HEK293T (cell line): ENCODE results near the gene TMEM132D.

Experiments
- CTCF ChIA-PET: fragments of 350-600 bp; formaldehyde crosslinking; extraction: SDS; loops from one replicate; lab custom pipeline; 2021; ENCODE audit warnings: antibody characterized with exemption, inconsistent platforms; lab: Yijun Ruan, JAX
- POLR2A ChIA-PET: fragments of 350-600 bp; formaldehyde crosslinking; extraction: SDS; loops from one replicate; lab custom pipeline; 2020; ENCODE audit warnings: antibody characterized with exemption, inconsistent platforms; lab: Yijun Ruan, JAX
- DNase-seq: peaks from one replicate; pipeline ENCODE4 v3.0.0; 2012; ENCODE audit warnings: mixed read lengths; ENCODE audit errors: extremely low spot score
- ARNT ChIP-seq: fragments of 450-650 bp; IDR thresholded peaks from 2 replicates; pipeline ENCODE4 v1.6.1; 2017; ENCODE audit warnings: mild to moderate bottlenecking
- BHLHE40 ChIP-seq: fragments of 450-650 bp; IDR thresholded peaks from 2 replicates; pipeline ENCODE4 v1.6.1; 2016; ENCODE audit warnings: mild to moderate bottlenecking, moderate library complexity, borderline replicate concordance
- CTBP1 ChIP-seq: fragments of 450-650 bp; IDR thresholded peaks from 2 replicates; pipeline ENCODE4 v1.6.1; 2016; ENCODE audit warnings: borderline replicate concordance
- ELF4 ChIP-seq: fragments of 450-650 bp; IDR thresholded peaks from 2 replicates; pipeline ENCODE4 v1.6.1; 2017; ENCODE audit warnings: antibody characterized with exemption
- FOXA1 ChIP-seq: fragments of 450-650 bp; IDR thresholded peaks from 2 replicates; pipeline ENCODE4 v1.6.1; 2016; ENCODE audit warnings: mild to moderate bottlenecking
- FOXK2 ChIP-seq: fragments of 450-650 bp; IDR thresholded peaks from 2 replicates; pipeline ENCODE4 v1.6.1; 2016; ENCODE audit warnings: mild to moderate bottlenecking
- FOXM1 ChIP-seq: fragments of 450-650 bp; IDR thresholded peaks from 2 replicates; pipeline ENCODE4 v1.6.1; 2017; ENCODE audit warnings: mild to moderate bottlenecking, borderline replicate concordance
- HDGF ChIP-seq: fragments of 450-650 bp; IDR thresholded peaks from 2 replicates; pipeline ENCODE4 v1.6.1; 2017; ENCODE audit warnings: antibody characterized with exemption, borderline replicate concordance
- L3MBTL2 ChIP-seq: fragments of 450-650 bp; conservative IDR thresholded peaks from 2 replicates; pipeline ENCODE4 v1.6.1; 2016; ENCODE audit warnings: mild to moderate bottlenecking
- LEF1 ChIP-seq: fragments of 450-650 bp; IDR thresholded peaks from 2 replicates; pipeline ENCODE4 v1.6.1; 2017; ENCODE audit warnings: mild to moderate bottlenecking, borderline replicate concordance
- NFRKB ChIP-seq: fragments of 450-650 bp; IDR thresholded peaks from 2 replicates; pipeline ENCODE4 v1.6.1; 2016; ENCODE audit warnings: mild to moderate bottlenecking, moderate library complexity
- PKNOX1 ChIP-seq: fragments of 450-650 bp; IDR thresholded peaks from 2 replicates; pipeline ENCODE4 v1.6.1; 2016
- SP1 ChIP-seq: fragments of 450-650 bp; IDR thresholded peaks from 2 replicates; pipeline ENCODE4 v1.6.1; 2017
- SUZ12 ChIP-seq: fragments of 450-650 bp; IDR thresholded peaks from 2 replicates; pipeline ENCODE4 v1.6.1; 2016; ENCODE audit warnings: mild to moderate bottlenecking
- TARDBP ChIP-seq: fragments of 450-650 bp; IDR thresholded peaks from 2 replicates; pipeline ENCODE4 v1.6.1; 2016
- ZNF384 ChIP-seq: fragments of 450-650 bp; IDR thresholded peaks from 2 replicates; pipeline ENCODE4 v1.6.1; 2016

The TMEM132D gene

GRCh38 chr12:129622566-129622965 is 281.3 kb downstream of the TMEM132D start:
- TF ChIP-seq PKNOX1: peak; percentile 69
- TF ChIP-seq NFRKB: no peak
- DNase-seq: no peak
- CTCF ChIA-PET: no interaction called here
- POLR2A ChIA-PET: no interaction called here

GRCh38 chr12:129619271-129619670 is 284.6 kb downstream of the TMEM132D start:
- POLR2A ChIA-PET: no interaction called here
- DNase-seq: no peak
- TF ChIP-seq HDGF (no peak), ZNF384 (no peak), BHLHE40 (no peak), PKNOX1 (no peak), SP1 (no peak), CTBP1 (no peak), LEF1 (no peak), L3MBTL2 (no peak), ARNT (no peak), FOXM1 (no peak), NFRKB (no peak), SUZ12 (no peak), ELF4 (no peak), FOXA1 (no peak), TARDBP (no peak)
- CTCF ChIA-PET: no interaction called here

GRCh38 chr12:129617849-129618248 is 286.0 kb downstream of the TMEM132D start:
- DNase-seq: no peak
- CTCF ChIA-PET: no interaction called here
- POLR2A ChIA-PET: no interaction called here
- TF ChIP-seq L3MBTL2 (no peak), SP1 (no peak), LEF1 (no peak), FOXK2 (no peak), ARNT (no peak), SUZ12 (no peak), TARDBP (no peak), NFRKB (no peak), FOXA1 (no peak), ZNF384 (no peak), FOXM1 (no peak), PKNOX1 (no peak)

GRCh38 chr12:129615001-129615400 is 288.8 kb downstream of the TMEM132D start:
- ChIA-PET POLR2A (no interaction called here), CTCF (no interaction called here)
- DNase-seq: no peak
- TF ChIP-seq FOXA1: no peak
- TF ChIP-seq ZNF384: no peak
- TF ChIP-seq PKNOX1: no peak
- no peak for TF ChIP-seq BHLHE40
- no peak for TF ChIP-seq HDGF
- TF ChIP-seq CTBP1: no peak
- TF ChIP-seq FOXK2: no peak
- no peak for TF ChIP-seq TARDBP
- TF ChIP-seq LEF1: no peak
- no peak for TF ChIP-seq SUZ12
- no peak for TF ChIP-seq NFRKB

GRCh38 chr12:129614221-129614885 is 289.5 kb downstream of the TMEM132D start:
- DNase-seq: no peak
- CTCF ChIA-PET: no interaction called here
- POLR2A ChIA-PET: no interaction called here
- TF ChIP-seq LEF1: no peak
- no peak for TF ChIP-seq HDGF
- no peak for TF ChIP-seq CTBP1
- no peak for TF ChIP-seq NFRKB
- no peak for TF ChIP-seq FOXA1

- POLR2A ChIA-PET: no interaction called here
- DNase-seq: no peak
- no peak for TF ChIP-seq PKNOX1
- TF ChIP-seq FOXA1: no peak
- TF ChIP-seq CTBP1: no peak
- TF ChIP-seq FOXK2: no peak
- no peak for TF ChIP-seq LEF1
- no peak for TF ChIP-seq SUZ12
- TF ChIP-seq ELF4: no peak
- TF ChIP-seq ZNF384: no peak
- CTCF ChIA-PET: no interaction called here
Measured at GRCh38 chr12:129613314-129613713, 290.5 kb downstream of the TMEM132D start.
